Ectodermal cell (in vitro differentiated cells): ENCODE results near the gene HTR2C.

Experiments used
- H3K27ac ChIP-seq: 2 replicates; pipeline ENCODE4 v1.7.0; 2013; ENCODE audit warnings: mild to moderate bottlenecking, low read depth, low read length; ENCODE audit not compliant: insufficient read depth, poor library complexity, severe bottlenecking
- H3K27me3 ChIP-seq: 2 replicates; pipeline ENCODE4 v1.7.0; 2013; ENCODE audit warnings: mild to moderate bottlenecking, low read length; ENCODE audit not compliant: insufficient read depth, control insufficient read depth, poor library complexity, severe bottlenecking
- H3K36me3 ChIP-seq: one replicate; pipeline ENCODE4 v1.7.0; 2013; ENCODE audit warnings: low read length; ENCODE audit not compliant: control insufficient read depth, insufficient read depth
- H3K4me1 ChIP-seq: one replicate; pipeline ENCODE4 v1.7.0; 2013; ENCODE audit warnings: low read length; ENCODE audit not compliant: control insufficient read depth, insufficient read depth
- H3K4me3 ChIP-seq: 2 replicates; pipeline ENCODE4 v1.7.0; 2013; ENCODE audit warnings: low read depth, low read length, control low read depth; ENCODE audit not compliant: insufficient read depth
- H3K9me3 ChIP-seq: 2 replicates; pipeline ENCODE4 v1.7.0; 2013; ENCODE audit warnings: mild to moderate bottlenecking, low read length, moderate library complexity; ENCODE audit not compliant: control insufficient read depth
- WGBS, 2 experiments: methylation state at CpG; one replicate each; pipeline ENCODE4 v1.1.7; 2013; ENCODE audit warnings: missing lambda C conversion rate in 2 of 2; 5-methylcytosine and 5-hydroxymethylcytosine counted together

HTR2C gene

DNA sequence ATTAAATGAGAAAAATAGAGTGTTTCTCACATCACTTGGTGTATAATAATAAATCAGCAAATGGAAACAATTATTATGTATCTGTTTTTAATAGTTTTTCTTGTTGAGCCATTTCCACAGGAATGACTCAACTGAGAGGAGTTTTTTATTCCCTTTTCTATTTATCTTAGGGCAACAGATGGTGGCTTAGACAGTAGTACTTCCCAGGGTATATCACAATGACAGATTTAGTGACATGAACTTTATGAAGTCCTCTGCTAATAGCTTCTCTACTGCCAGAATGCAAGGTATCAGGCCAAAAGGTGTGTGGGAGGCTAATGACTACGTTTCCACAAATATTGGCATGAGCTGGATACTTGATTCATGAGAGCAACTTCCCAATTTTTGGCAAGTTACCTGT lies 126.7 kb downstream of the HTR2C start:
- Histone ChIP-seq H3K9me3 (no peaks in the 10 kb centered on the region), H3K4me1 (no peaks in the 10 kb centered on the region), H3K36me3 (no peaks in the 10 kb centered on the region), H3K27me3 (no peaks in the 10 kb centered on the region), H3K27ac (no peak overlapping the region), H3K4me3 (no peak overlapping the region)
- WGBS, 2 experiments = 100% methylated on average over 1 of the region's 1 CpG

DNA sequence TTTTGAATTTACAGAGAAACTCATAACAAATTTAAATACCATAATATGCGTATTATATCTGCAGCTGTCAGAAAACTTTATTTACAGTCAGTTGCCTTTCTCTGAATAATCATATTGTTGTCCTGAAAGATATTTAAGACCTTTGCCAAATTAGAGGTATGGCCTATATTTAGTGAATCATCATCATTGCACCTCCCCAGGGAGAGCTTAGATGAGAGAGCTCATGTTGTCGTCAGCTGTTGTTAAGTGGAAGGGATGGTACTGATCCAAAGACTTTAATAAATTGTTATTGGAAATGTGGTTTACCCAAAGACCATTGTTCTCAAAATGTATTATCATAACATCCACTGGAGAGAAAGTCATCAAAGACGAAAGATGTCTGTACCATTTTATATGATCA lies 128.6 kb downstream of the HTR2C start:
- Histone ChIP-seq H3K4me3 (no peak overlapping the region), H3K27ac (no peak overlapping the region), H3K4me1 (no peaks in the 10 kb centered on the region), H3K27me3 (no peaks in the 10 kb centered on the region), H3K36me3 (no peaks in the 10 kb centered on the region), H3K9me3 (no peaks in the 10 kb centered on the region)
- WGBS, 2 experiments = no CpG with 5 or more reads among the region's 3 CpGs

DNA sequence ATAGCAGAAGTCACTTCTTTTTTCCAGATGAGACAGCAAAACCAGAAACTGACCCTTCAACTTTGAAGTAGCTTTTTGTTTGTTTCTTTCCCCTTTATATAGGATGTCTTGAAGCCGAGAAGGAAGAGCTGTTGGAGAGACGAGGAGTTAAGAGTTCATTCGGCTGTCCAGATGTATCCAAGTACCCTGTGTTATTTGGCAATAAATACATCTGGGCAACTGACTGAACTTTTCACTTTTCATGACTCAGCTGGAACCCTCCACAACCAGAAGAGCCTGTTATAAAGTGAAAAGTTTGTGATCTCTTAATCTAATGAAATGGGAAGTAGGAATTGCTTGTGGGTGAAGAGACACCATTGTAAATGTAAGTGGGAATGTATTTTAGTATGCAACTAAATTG lies 131.2 kb downstream of the HTR2C start:
- Histone ChIP-seq H3K27ac (no peak overlapping the region), H3K36me3 (no peaks in the 10 kb centered on the region), H3K9me3 (no peaks in the 10 kb centered on the region), H3K4me1 (no peaks in the 10 kb centered on the region), H3K4me3 (no peak overlapping the region), H3K27me3 (no peaks in the 10 kb centered on the region)
- WGBS, 2 experiments = 94% methylated on average over 3 of the region's 3 CpGs; no CpG with 5 or more reads in 1 of the 2 experiments

DNA sequence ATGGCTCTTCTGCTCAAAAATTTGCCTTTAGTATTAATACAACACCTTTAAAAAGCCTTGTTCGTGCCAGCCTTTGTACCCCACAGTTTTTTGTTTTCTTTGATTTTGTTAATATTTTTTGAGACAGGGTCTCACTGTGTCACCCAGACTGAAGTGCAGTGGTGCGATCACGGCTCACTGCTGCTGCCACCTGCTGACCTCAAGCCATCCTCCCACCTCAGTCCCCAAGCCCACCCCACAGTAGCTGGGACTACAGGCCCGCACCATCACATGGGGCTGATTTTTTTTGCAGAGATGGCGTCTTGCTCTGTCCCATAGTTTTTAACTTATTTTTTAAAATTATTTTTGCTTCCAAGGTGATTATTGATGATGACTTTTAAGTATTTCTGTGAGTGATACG lies 134.0 kb downstream of the HTR2C start:
- WGBS, 2 experiments = 4 to 39% methylated on average over 2 to 5 of the region's 6 CpGs

DNA sequence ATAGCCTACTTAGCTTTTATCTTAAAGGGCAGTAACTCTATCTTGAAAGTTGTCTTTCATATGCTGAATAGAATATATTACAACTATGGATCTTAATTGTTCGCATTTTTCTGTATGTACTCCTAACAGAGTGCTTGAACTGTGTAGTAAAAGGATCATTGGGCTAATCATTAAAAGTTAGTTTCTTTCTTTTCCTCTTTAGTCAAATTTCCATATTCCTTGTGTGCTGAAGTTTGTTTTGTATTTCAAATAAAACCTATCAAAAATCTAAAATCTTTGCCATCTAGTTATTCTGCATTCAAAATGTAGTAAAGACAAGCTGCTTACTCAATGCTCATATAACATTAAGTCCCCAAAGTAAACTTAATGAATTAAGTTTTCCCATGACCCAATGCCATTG lies 182.7 kb downstream of the HTR2C start:
- Histone ChIP-seq H3K27me3 (no peaks in the 10 kb centered on the region), H3K4me3 (no peak overlapping the region), H3K4me1 (no peaks in the 10 kb centered on the region), H3K27ac (no peak overlapping the region), H3K36me3 (no peaks in the 10 kb centered on the region), H3K9me3 (no peaks in the 10 kb centered on the region)
- WGBS, 2 experiments = no CpG with 5 or more reads among the region's 1 CpG

More for the DNA sequence above, 134.0 kb downstream of the HTR2C start:
- Histone ChIP-seq H3K4me1 (no peaks in the 10 kb centered on the region), H3K36me3 (no peaks in the 10 kb centered on the region), H3K4me3 (no peak overlapping the region), H3K27ac (no peak overlapping the region), H3K27me3 (no peaks in the 10 kb centered on the region), H3K9me3 (no peaks in the 10 kb centered on the region)

DNA sequence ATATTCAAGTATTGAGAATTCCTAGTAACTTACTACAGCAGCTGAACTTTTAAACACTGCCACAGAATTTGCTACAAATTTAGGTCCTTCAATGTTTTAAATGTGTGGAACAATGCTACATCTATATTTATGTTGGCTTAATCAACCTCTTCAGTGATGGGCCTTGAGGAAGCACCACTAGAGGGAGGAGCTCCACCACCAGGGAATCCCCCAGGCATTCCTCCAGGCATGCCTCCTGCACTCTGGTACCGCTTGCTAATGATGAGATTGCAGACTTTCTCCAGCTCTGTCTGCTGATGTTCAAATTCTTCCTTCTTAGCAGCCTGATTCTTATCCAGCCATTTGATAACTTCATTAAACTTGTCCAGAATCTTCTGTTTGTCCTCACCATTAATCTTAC lies 190.8 kb downstream of the HTR2C start:
- Histone ChIP-seq H3K27ac (no peak overlapping the region), H3K36me3 (no peaks in the 10 kb centered on the region), H3K27me3 (no peaks in the 10 kb centered on the region), H3K9me3 (no peaks in the 10 kb centered on the region), H3K4me3 (no peak overlapping the region), H3K4me1 (no peaks in the 10 kb centered on the region)
- 77 to 78% methylated on average over 1 of the region's 1 CpG for WGBS, 2 experiments

DNA sequence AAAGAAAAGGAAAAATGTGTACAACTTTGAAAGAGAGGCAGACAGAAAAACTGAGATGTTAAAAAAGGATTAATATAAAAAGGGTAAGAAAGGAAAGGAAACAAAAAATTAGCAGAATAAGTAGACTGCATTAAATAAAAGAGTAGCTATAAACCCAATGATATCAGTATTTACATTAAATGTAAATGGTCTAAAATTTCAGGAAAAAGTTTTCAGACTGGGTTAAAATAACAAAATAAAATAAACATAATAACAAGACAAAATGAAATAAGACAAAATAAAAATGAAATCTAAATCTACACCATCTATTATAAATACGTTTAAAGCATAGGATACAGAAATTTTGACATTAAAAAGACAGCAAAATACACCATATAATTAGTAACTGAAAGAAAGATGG lies 199.0 kb downstream of the HTR2C start:
- no peaks in the 10 kb centered on the region for H3K4me1 ChIP-seq
- WGBS, 2 experiments = no CpG with 5 or more reads among the region's 1 CpG
- no peak overlapping the region for H3K27ac ChIP-seq
- H3K27me3 ChIP-seq = no peaks in the 10 kb centered on the region
- H3K36me3 ChIP-seq = no peaks in the 10 kb centered on the region
- no peaks in the 10 kb centered on the region for H3K9me3 ChIP-seq
- no peak overlapping the region for H3K4me3 ChIP-seq

DNA sequence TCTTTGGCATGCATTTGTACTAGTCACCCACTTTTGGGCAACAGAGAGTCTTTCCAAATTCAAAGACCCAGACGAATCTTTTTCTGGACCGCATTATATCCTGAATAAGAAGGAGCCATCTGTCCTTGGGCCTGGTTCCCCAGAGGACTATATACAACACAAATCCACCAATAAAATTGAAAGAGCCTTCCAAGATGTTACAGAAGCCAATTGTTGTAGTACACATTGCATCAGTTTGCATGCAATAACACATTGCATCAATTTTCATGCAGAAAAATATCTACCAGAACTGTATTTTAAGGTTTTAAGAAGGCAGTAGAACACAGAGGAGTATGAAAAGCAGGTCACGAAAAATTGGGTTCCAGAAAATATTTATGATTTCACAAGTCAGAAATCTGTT lies 203.2 kb downstream of the HTR2C start:
- Histone ChIP-seq H3K27me3 (no peaks in the 10 kb centered on the region), H3K36me3 (no peaks in the 10 kb centered on the region), H3K4me1 (no peaks in the 10 kb centered on the region), H3K27ac (no peak overlapping the region), H3K9me3 (no peaks in the 10 kb centered on the region), H3K4me3 (no peak overlapping the region)
- 95 to 100% methylated on average over 3 of the region's 3 CpGs for WGBS, 2 experiments

DNA sequence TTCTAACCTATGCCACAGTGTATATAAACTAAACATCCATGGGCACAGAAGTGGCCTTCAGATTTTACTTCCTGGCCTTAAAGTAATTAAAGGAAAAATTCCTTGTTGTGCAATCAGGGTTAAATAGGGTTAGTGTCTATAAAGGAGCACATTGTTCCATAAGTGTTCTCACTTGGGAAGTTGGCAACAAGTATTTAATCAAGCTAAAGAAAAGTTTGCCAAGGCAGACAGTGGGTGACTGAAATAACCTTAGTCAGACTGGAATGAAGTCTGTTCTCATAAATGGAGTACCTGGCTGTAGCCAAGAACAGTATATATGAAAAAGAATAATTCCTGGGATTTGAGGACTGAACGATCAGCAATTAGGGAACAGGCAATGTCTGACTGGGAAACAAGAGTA lies 213.6 kb downstream of the HTR2C start:
- Histone ChIP-seq H3K36me3 (no peaks in the 10 kb centered on the region), H3K4me3 (no peak overlapping the region), H3K27me3 (no peaks in the 10 kb centered on the region), H3K9me3 (no peaks in the 10 kb centered on the region), H3K27ac (no peak overlapping the region), H3K4me1 (no peaks in the 10 kb centered on the region)
- 73 to 100% methylated on average over 1 of the region's 1 CpG for WGBS, 2 experiments

DNA sequence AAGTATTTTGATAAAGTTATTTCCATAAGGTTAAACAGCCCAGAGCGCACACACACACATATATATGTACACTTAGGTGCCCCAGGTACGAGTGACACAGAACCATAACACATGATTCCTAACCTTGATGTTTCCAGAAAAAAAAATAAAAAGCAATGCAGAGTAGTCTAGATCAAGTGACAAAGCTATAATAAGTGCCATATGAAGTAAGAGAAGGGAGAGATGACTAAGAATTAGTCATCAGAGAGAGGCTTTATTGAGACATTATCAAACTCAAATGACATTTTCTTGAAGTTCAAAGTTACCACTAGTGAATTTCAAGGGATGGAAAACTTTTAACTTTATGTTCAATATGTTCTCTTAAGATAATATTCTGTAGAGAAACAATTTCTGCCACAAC lies 215.0 kb downstream of the HTR2C start:
- Histone ChIP-seq H3K4me3 (no peak overlapping the region), H3K36me3 (no peaks in the 10 kb centered on the region), H3K27me3 (no peaks in the 10 kb centered on the region), H3K27ac (no peak overlapping the region), H3K9me3 (no peaks in the 10 kb centered on the region), H3K4me1 (no peaks in the 10 kb centered on the region)
- whole genome bisulfite sequencing, 2 experiments = 93% methylated on average over 2 of the region's 2 CpGs; no CpG with 5 or more reads in 1 of the 2 experiments

DNA sequence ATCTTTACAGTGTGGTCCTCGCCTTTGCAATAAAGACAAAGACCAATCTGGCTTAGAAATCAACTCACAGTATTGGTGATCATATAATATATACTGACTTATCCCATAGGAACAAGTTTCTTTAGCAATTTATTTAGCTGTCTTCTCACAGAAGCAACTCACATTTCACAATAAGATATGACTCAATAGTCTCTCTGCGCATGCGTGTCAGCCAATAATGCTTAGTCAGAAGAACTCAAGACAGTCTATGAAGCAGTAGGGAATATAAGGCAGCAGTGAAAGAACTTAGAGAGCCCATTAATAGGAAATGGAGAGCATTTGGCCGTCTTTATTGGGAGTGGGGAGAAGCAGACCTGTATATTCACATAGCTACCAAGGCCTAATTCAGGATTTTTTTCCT lies 216.8 kb downstream of the HTR2C start:
- 95 to 100% methylated on average over 3 to 4 of the region's 4 CpGs for WGBS, 2 experiments
- Histone ChIP-seq H3K9me3 (no peaks in the 10 kb centered on the region), H3K27ac (no peak overlapping the region), H3K4me1 (no peaks in the 10 kb centered on the region), H3K36me3 (no peaks in the 10 kb centered on the region), H3K27me3 (no peaks in the 10 kb centered on the region), H3K4me3 (no peak overlapping the region)
